HG03196 (cell line): ENCODE results near the gene PHACTR1.
"Not testable (repeated sequence)": the region's sequence is repeated elsewhere in the genome, so short reads cannot be mapped to it uniquely, and the experiment has no call there.

Source experiments
- ATAC-seq: cut with Tn5 transposase; IDR thresholded peaks from one replicate; pipeline ENCODE4 v1.9.1; 2021; ENCODE audit not compliant: unreplicated experiment

Gene PHACTR1

GRCh38 chr6:12716298-12716916 is at the start of gene PHACTR1:
TSS of gene PHACTR1 (plus strand) at chr6:12716767.
- ATAC-seq = no peak

- no peak for ATAC-seq
These were observed 49.7 kb upstream of the PHACTR1 start for GRCh38 chr6:12666886-12667285.

- ATAC-seq = no peak
These were observed 40.6 kb upstream of the PHACTR1 start for GRCh38 chr6:12675931-12676330.

GRCh38 chr6:12679341-12679740 is 37.2 kb upstream of the PHACTR1 start:
- no peak for ATAC-seq

- ATAC-seq = no peak
These were observed 23.4 kb upstream of the PHACTR1 start for GRCh38 chr6:12693122-12693521.

GRCh38 chr6:12698298-12698697 is 18.3 kb upstream of the PHACTR1 start:
- no peak for ATAC-seq

- no peak for ATAC-seq
These were observed 11.6 kb upstream of the PHACTR1 start for GRCh38 chr6:12704946-12705345.

- ATAC-seq = no peak
These were observed 7.5 kb upstream of the PHACTR1 start for GRCh38 chr6:12709116-12709515.

GRCh38 chr6:12709556-12710232 is 6.9 kb upstream of the PHACTR1 start:
- ATAC-seq = no peak

GRCh38 chr6:12710921-12711320 is 5.6 kb upstream of the PHACTR1 start:
- ATAC-seq = no peak

- no peak for ATAC-seq
These were observed 2.5 kb upstream of the PHACTR1 start for GRCh38 chr6:12714022-12714421.

GRCh38 chr6:12715437-12715836 is 1.1 kb upstream of the PHACTR1 start:
- ATAC-seq = no peak

GRCh38 chr6:12717356-12717755 is 789 bp downstream of the PHACTR1 start:
- ATAC-seq = no peak

- ATAC-seq = no peak
These were observed 1.4 kb downstream of the PHACTR1 start for GRCh38 chr6:12718015-12718414.

GRCh38 chr6:12719017-12719416 is 2.5 kb downstream of the PHACTR1 start:
- no peak for ATAC-seq

GRCh38 chr6:12720310-12720709 is 3.7 kb downstream of the PHACTR1 start:
- no peak for ATAC-seq

- ATAC-seq = no peak
These were observed 8.7 kb downstream of the PHACTR1 start for GRCh38 chr6:12725263-12725662.

- no peak for ATAC-seq
These were observed 12.9 kb downstream of the PHACTR1 start for GRCh38 chr6:12729467-12729866.

GRCh38 chr6:12730809-12731208 is 14.2 kb downstream of the PHACTR1 start:
- ATAC-seq = not testable (repeated sequence)

- ATAC-seq = no peak
These were observed 17.3 kb downstream of the PHACTR1 start for GRCh38 chr6:12733876-12734275.

- ATAC-seq = no peak
These were observed 19.2 kb downstream of the PHACTR1 start for GRCh38 chr6:12735786-12736185.

GRCh38 chr6:12748411-12748810 is 31.8 kb downstream of the PHACTR1 start:
- ATAC-seq = no peak
